Adrenal gland (tissue), 5 donors: Measurements from ENCODE around the gene WIPI1.

ENCODE experiments used
- CTCF ChIP-seq, 6 experiments: fragments of 450-650 bp in 4 of 6; fragments of 200-600 bp in 2 of 6; sonication (generic) in 1 of 6; IDR thresholded peaks; 1 replicate in 5 of 6; 2 replicates in 1 of 6; pipeline versions ENCODE4 v1.5.1 to v1.8.0; 2016 to 2021; ENCODE audit warnings: antibody characterized with exemption in 6 of 6, mild to moderate bottlenecking in 2 of 6, moderate library complexity in 1 of 6
- POLR2A ChIP-seq, 2 donors: fragments of 450-650 bp; IDR thresholded peaks; one replicate each; pipeline ENCODE4 v1.6.1; 2017; ENCODE audit warnings: antibody characterized with exemption in 2 of 2, mild to moderate bottlenecking in 2 of 2, moderate library complexity in 1 of 2
- donor health status: DM: no; HTN: no; CAD: no.

DNA sequence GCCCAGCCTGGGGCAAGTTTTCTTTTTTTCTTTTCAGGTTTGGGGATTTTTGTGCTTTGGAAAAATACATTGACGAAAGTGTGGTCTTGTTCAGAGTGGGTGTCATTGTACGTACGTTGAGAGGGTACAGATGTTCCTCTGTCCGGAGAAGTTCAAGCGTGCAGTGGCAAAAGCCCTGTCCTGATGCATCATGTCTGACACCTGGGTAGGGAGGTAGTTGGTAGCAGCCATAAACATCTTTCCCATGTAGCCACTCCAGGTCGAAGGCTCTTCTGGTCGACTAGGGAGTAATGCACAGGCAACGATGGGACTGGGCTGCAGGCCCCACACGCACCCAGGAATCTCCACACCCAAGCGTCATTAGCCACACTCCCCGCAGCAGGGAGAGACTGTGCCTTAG is 27.4 kb downstream of the WIPI1 start:
- TF ChIP-seq POLR2A (IDR thresholded peaks at IDR 0.05), result no peak
- TF ChIP-seq CTCF (IDR thresholded peaks at IDR 0.05), result no peak
